Uterine smooth muscle cell (primary cell): ENCODE results near the gene FBXW5. TPM values are rescaled to one million over a fixed set of nuclear protein-coding genes. Genes with fewer than 3 reads are reported as not detected.

Experiments used
- total RNA-seq: library from RNA; depleted of rRNA; stranded (reverse); fragments of >200 nt; gene quantifications from 2 replicates; pipeline ENCODE4 v1.2.3, GENCODE V29; 2014

FBXW5 gene
- 167 and 192 TPM in 2 replicates for total RNA-seq

DNA sequence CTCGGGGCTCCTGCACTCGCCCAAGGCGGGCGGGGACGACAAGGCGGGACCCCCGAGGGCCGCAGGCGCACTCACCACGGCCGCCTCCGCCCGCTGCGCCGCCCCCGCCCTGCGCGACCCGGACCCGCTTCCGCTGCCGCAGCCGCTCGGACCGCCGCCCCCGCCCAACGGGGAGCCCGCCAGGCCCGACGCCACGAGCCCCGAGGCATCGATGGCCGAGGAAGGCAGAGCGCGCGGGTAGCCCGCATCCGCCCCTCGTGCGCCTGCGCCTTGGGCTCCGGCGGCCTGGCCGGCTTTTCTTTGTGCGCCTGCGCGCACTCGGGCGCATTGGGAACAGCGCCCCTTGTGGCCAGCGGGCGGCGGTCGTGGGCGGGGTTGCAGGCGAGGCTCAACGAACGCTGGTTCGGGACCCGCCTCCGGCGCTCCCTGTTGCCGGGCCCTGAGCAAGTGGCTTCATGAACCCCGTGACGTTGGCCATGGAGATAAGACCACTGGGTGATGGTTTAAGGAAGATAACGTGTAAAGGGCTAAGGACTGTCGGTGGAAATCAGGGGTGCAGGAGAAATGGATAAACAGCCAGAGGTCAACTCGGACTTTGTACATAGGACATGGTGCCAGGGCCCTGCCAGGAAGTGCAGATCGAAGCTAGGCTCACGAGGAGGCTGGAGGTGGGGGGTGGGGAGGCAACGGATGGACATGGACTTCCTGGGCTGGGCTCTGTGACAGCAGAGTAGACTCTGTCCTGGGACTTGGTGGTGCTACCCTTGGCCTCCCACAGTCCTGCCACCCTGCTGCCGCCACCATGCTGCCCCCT lies at the start of gene FBXW5, which contains the start of gene C8G:
Gene FBXW5, minus strand, starts transcription at position 220 of the 814 bp plus-strand sequence. CDS start 655 bp downstream, outside the sequence.
Gene C8G, plus strand, starts transcription at position 725 of the 814 bp plus-strand sequence. Its CDS starts 78 bp downstream, at position 803.

DNA sequence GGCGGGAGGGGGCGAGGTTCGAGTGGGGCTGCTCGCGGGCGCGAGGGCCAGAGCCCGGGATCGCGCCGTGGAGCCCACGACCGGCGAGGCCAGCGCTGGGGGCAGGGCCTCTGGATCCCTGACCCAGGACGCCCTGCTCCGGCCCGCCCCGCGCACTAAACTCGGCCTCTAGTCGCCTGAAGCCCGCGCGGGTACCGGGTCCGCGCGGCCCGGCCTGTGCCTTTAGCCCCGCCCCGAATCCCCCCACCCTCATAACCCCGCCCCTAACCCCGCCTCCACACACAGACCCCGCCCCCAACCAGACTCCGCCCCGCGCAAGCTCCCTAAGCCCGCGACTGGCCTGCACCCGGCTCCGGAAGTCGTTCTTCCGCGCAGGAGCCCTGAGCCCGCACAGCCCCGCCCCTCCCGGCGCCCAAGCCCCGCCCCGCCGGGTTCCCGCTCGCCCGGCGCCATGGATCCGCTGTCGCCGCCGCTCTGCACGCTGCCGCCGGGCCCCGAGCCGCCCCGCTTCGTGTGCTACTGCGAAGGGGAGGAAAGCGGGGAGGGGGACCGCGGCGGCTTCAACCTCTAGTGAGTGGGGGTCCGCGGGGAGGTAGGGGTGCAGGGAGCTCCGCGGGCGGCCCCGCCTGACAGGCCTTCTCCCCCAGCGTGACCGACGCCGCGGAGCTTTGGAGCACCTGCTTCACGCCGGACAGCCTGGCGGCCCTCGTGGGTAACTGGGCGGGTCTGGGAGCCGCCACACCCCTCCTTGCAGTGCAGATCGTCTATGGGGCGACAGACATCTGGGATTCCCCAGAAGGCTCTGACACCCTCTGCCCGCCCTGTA lies 47.7 kb upstream of the FBXW5 start, which contains the start of gene PAXX:
Gene PAXX, plus strand, starts transcription at position 430 of the 826 bp plus-strand sequence. Its CDS starts 22 bp downstream, at position 452.

DNA sequence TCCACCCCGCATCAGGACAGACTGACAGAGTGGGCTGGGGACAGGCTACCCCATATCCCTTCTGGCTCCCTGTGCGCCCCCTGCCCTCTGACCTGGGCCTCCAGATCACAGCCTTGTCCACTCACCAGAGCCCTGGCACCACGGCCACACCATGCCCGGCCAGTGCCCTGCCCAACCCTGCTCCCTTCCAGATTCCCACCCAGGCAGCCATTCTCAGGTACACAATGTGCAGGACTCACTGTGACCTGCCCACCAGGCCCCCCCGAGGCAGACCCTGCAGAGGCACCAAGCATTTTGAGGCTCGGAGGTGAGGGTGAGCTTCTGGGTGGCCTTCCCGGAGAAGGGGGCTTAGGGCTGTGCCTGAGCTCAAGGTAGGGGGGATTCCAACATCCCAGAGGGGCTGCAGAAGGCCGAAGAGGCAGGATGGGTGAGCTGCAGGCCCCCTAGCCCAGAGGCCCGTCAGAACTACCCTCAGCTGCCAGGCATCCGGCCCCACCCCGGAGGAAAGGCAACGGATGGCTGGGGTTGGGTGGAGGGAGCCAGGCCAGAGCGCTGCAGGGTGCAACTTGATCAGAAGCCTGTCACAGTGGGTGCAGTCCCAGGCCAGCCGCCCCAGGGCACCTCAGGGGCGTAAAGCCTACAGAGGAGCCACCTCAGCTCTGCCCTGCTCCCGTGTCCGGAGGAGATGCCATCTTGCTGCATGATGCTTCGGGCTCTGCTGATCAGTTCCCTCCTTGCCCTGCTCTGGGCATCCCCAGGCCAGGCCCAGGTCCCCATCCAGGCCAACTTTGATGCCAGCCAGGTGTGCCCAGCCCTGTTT lies 37.9 kb upstream of the FBXW5 start, which contains the start of gene LCNL1:
Gene LCNL1, plus strand, starts transcription at position 762 of the 820 bp plus-strand sequence. CDS start 594 bp downstream, outside the sequence.

GRCh38 chr9:136977223-136977622 lies 32.7 kb upstream of the FBXW5 start, which contains the start of gene PTGDS:
Gene PTGDS, plus strand, starts transcription at chr9:136977504. Its CDS starts 75 bp downstream, at chr9:136977579.

DNA sequence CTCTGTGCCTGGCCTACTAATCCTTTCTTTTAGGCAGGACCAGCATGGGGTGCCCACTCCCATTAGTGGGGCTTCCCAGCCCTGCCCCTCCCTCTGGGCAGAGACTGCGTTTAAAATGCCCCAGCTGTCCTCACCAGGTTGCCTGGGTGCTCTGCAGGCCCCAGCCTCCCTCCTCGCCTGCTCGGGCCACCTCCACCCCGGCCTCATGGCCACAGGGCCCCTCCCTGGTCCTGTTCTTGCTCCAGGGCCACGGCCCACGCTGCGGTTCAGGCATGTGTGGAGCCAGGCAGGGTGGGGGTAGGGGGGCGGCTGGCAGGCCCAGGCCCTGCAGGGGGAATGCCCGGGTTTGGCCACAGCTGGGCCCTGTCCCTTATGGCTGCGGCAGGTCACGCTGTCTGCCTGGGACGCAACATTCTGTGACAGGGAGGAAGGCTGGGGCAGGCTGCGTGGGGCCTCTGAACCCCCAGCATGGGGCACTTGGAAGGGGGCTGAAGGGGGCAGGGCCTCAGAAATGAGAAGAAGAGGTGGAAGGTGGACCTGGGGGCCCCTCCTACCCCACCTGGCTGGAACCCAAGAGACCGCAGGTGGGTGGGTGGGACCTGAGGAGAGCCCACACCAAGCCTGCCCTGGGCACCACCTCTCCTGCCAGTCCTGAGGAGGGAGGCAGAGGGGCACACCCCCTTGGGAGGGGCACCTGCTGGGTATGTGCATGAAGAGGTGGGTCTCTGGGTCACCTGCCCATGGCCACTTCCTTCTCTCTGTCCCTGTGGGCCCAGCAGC lies 7.2 kb upstream of the FBXW5 start, which contains the start of gene LCN12:
Gene LCN12, plus strand, starts transcription at position 733 of the 780 bp plus-strand sequence. CDS start 55 bp downstream, outside the sequence.

Other genes with a start within 250 kb of the FBXW5 start
- 0.22 and 1.1 TPM in 2 replicates for gene DIPK1B, start 232.2 kb downstream of the FBXW5 start, total RNA-seq
- not detected in 2 replicates for gene LCN10, start 201.8 kb downstream of the FBXW5 start, total RNA-seq
- not detected in 2 replicates for gene LCN6, start 196.2 kb downstream of the FBXW5 start, total RNA-seq
- gene LCN8, start 186.5 kb downstream of the FBXW5 start, total RNA-seq, result not detected in 2 replicates
- gene LCN15, start 180.2 kb downstream of the FBXW5 start, total RNA-seq, result not detected in 2 replicates
- gene TMEM141, start 153.4 kb downstream of the FBXW5 start, total RNA-seq, result 52.2 and 62.0 TPM in 2 replicates
- 0.37 TPM in 1 of 2 replicates, not detected in the other for gene CCDC183, start 148.4 kb downstream of the FBXW5 start, total RNA-seq
- 66.7 and 87.5 TPM in 2 replicates for gene RABL6, start 136.8 kb downstream of the FBXW5 start, total RNA-seq
- gene AJM1, start 102.3 kb downstream of the FBXW5 start, total RNA-seq, result 1.4 and 3.5 TPM in 2 replicates
- gene PHPT1, start 95.3 kb downstream of the FBXW5 start, total RNA-seq, result 44.4 and 70.9 TPM in 2 replicates
- gene MAMDC4, start 92.4 kb downstream of the FBXW5 start, total RNA-seq, result 1.1 and 3.1 TPM in 2 replicates
- gene EDF1, start 78.4 kb downstream of the FBXW5 start, total RNA-seq, result 265 and 280 TPM in 2 replicates
- gene TRAF2, start 58.2 kb downstream of the FBXW5 start, total RNA-seq, result 9.6 and 16.3 TPM in 2 replicates
- gene C8G, start 505 bp upstream of the FBXW5 start, total RNA-seq, result 0.37 TPM in 1 of 2 replicates, not detected in the other
- 0.12 TPM in 1 of 2 replicates, not detected in the other for gene LCN12, start 7.5 kb upstream of the FBXW5 start, total RNA-seq
- gene PTGDS, start 32.8 kb upstream of the FBXW5 start, total RNA-seq, result 1.2 and 40.7 TPM in 2 replicates
- gene LCNL1, start 38.3 kb upstream of the FBXW5 start, total RNA-seq, result 0.66 and 6.4 TPM in 2 replicates
- 23.9 and 25.1 TPM in 2 replicates for gene PAXX, start 47.7 kb upstream of the FBXW5 start, total RNA-seq
- gene CLIC3, start 51.8 kb upstream of the FBXW5 start, total RNA-seq, result 0.55 and 3.0 TPM in 2 replicates
- 19.0 and 31.7 TPM in 2 replicates for gene ABCA2, start 83.5 kb upstream of the FBXW5 start, total RNA-seq
- not detected in 2 replicates for gene FUT7, start 87.3 kb upstream of the FBXW5 start, total RNA-seq
- gene NPDC1, start 101.4 kb upstream of the FBXW5 start, total RNA-seq, result 13.3 and 20.9 TPM in 2 replicates
- gene ENTPD2, start 109.3 kb upstream of the FBXW5 start, total RNA-seq, result not detected in 2 replicates
- gene SAPCD2, start 125.8 kb upstream of the FBXW5 start, total RNA-seq, result 7.1 and 18.6 TPM in 2 replicates
- gene UAP1L1, start 132.8 kb upstream of the FBXW5 start, total RNA-seq, result 28.3 and 33.1 TPM in 2 replicates
- gene MAN1B1, start 142.2 kb upstream of the FBXW5 start, total RNA-seq, result 73.2 and 128 TPM in 2 replicates
- gene DPP7, start 170.0 kb upstream of the FBXW5 start, total RNA-seq, result 45.3 and 86.1 TPM in 2 replicates
- gene GRIN1, start 194.4 kb upstream of the FBXW5 start, total RNA-seq, result under 0.01 and 0.11 TPM in 2 replicates
- not detected in 2 replicates for gene LRRC26, start 225.3 kb upstream of the FBXW5 start, total RNA-seq
- gene TMEM210, start 227.3 kb upstream of the FBXW5 start, total RNA-seq, result 0.25 TPM in 1 of 2 replicates, not detected in the other
- gene ANAPC2, start 243.8 kb upstream of the FBXW5 start, total RNA-seq, result 29.9 and 34.0 TPM in 2 replicates
- 60.9 and 82.4 TPM in 2 replicates for gene SSNA1, start 243.9 kb upstream of the FBXW5 start, total RNA-seq